ENCODE data around the gene OVAAL. TPM values are rescaled to one million over a fixed set of nuclear protein-coding genes. Genes with fewer than 3 reads are reported as not detected.

OVAAL gene
- total RNA-seq, 1 donor from 2014 or later, result not detected

DNA sequence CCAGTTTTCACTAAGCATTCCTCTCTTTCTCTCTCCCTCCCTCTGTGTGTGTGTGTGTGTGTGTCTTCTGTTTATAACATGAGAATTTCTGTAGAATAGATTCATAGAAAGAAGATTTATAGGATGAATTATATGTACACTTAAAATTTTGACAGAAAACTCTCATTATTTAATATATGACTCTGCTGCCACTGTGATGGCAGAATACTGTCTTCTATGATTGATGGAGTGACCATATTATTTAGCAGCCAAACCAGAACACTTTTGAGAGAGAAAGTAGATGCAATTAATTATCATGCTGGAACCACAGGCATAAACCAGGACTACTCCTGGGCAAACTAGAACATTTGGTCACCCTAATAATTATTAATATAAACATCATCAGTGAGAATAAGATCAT is 38.8 kb downstream of the OVAAL start:
- Histone ChIP-seq H3K4me1 (ENCODE audit: control insufficient read depth in 3 of 3, insufficient read depth in 3 of 3, low read length in 3 of 3) (no peaks in the 10 kb centered on the region), H3K4me3 (ENCODE audit: low read length in 3 of 3) (no peak overlapping the region), H3K27me3 (ENCODE audit: control insufficient read depth in 3 of 3, insufficient read depth in 3 of 3, low read length in 3 of 3) (no peaks in the 10 kb centered on the region), H3K27ac (ENCODE audit: low read depth, low read length) (no peak overlapping the region), H3K36me3 (ENCODE audit: control insufficient read depth in 3 of 3, insufficient read depth in 3 of 3, low read length in 3 of 3) (no peaks in the 10 kb centered on the region), H3K9ac (ENCODE audit: low read depth in 1 of 3, low read length in 3 of 3) (no peak overlapping the region), H3K9me3 (ENCODE audit: control insufficient read depth in 3 of 3, low read length in 3 of 3) (no peaks in the 10 kb centered on the region)

DNA sequence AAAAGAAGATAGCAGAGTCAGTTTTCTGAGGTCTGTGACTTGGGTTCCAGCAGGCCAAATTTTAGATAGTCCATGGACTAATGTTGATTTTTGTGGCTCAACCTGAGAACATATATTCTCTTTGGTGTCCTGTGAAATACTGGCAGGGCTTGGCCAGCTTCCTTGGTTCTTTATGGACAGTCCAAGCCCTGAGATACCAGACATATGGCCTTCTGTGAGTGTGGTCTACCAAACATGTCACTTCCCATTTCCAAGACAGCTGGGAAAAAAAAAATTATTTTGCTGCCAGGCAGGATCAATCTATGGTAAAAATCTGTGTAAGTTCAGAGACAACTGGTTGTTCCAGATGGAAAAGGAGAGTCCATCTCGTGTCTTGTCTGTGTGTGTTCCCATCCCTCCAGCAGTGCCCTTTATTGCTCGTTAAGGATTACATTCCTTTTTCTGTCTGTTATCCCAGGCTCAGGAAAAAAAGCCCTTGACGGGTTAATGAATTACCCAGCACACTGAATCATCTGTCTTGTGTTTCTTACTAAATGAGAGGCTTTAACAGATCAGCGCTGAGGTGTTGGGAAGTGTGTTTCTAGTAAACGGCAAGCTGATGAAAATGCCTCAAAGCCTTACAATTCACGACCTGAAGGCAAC is 39.7 kb downstream of the OVAAL start:
- no peaks in the 10 kb centered on the region for H3K9me3 ChIP-seq (ENCODE audit: control insufficient read depth in 3 of 3, low read length in 3 of 3)
- H3K27me3 ChIP-seq (ENCODE audit: control insufficient read depth in 3 of 3, insufficient read depth in 3 of 3, low read length in 3 of 3), result no peaks in the 10 kb centered on the region
- H3K4me3 ChIP-seq (ENCODE audit: low read length in 3 of 3), result no peak overlapping the region
- no peak overlapping the region for H3K27ac ChIP-seq (ENCODE audit: low read depth, low read length)
- H3K36me3 ChIP-seq (ENCODE audit: control insufficient read depth in 3 of 3, insufficient read depth in 3 of 3, low read length in 3 of 3), result no peaks in the 10 kb centered on the region
- no peaks in the 10 kb centered on the region for H3K4me1 ChIP-seq (ENCODE audit: control insufficient read depth in 3 of 3, insufficient read depth in 3 of 3, low read length in 3 of 3)
- H3K9ac ChIP-seq (ENCODE audit: low read depth in 1 of 3, low read length in 3 of 3), result no peak overlapping the region

DNA sequence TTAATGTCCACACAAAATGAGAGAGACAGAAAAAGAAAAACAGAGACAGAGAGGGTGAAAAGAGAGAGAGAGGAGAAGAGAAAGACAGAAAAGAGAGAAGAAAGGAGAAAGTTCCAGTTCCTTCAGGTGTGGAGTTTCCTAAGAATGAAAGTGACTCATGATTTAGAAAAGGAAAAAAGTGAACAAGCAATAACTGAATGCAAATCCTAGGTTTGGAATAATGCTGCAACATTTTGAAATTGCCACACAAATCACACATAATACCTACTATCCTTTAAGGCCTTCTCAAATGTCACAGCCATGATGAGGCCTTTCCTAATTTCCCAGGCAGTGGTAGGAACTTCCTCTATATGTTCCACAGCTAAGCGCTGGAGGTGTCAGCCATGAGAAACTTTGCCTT is 41.6 kb downstream of the OVAAL start:
- Histone ChIP-seq H3K9me3 (ENCODE audit: control insufficient read depth in 3 of 3, low read length in 3 of 3) (no peaks in the 10 kb centered on the region), H3K9ac (ENCODE audit: low read depth in 1 of 3, low read length in 3 of 3) (no peak overlapping the region), H3K36me3 (ENCODE audit: control insufficient read depth in 3 of 3, insufficient read depth in 3 of 3, low read length in 3 of 3) (no peaks in the 10 kb centered on the region), H3K27ac (ENCODE audit: low read depth, low read length) (no peak overlapping the region), H3K4me1 (ENCODE audit: control insufficient read depth in 3 of 3, insufficient read depth in 3 of 3, low read length in 3 of 3) (no peaks in the 10 kb centered on the region), H3K27me3 (ENCODE audit: control insufficient read depth in 3 of 3, insufficient read depth in 3 of 3, low read length in 3 of 3) (no peaks in the 10 kb centered on the region), H3K4me3 (ENCODE audit: low read length in 3 of 3) (no peak overlapping the region)

DNA sequence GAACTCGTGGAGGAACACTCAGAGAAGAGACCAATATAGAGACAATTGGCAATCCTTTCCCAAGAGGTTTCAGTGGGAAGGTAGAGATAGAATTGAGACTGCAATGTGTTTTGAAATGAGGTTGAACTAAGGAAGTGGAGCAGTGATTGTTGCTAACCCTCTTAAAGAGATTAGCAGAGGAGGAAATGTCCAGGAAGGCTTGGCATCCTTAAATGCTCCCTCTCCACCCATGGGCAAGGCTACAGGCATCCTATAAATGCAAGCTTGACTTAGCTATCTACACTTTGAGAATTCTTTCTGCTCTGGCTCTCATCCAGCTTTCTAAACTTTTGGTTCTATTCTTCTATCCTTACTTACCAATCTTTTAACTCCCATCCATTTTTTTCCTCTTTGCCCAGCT is 42.7 kb downstream of the OVAAL start:
- Histone ChIP-seq H3K9me3 (ENCODE audit: control insufficient read depth in 3 of 3, low read length in 3 of 3) (no peaks in the 10 kb centered on the region), H3K9ac (ENCODE audit: low read depth in 1 of 3, low read length in 3 of 3) (no peak overlapping the region), H3K36me3 (ENCODE audit: control insufficient read depth in 3 of 3, insufficient read depth in 3 of 3, low read length in 3 of 3) (no peaks in the 10 kb centered on the region), H3K27ac (ENCODE audit: low read depth, low read length) (no peak overlapping the region), H3K4me1 (ENCODE audit: control insufficient read depth in 3 of 3, insufficient read depth in 3 of 3, low read length in 3 of 3) (no peaks in the 10 kb centered on the region), H3K27me3 (ENCODE audit: control insufficient read depth in 3 of 3, insufficient read depth in 3 of 3, low read length in 3 of 3) (no peaks in the 10 kb centered on the region), H3K4me3 (ENCODE audit: low read length in 3 of 3) (no peak overlapping the region)

DNA sequence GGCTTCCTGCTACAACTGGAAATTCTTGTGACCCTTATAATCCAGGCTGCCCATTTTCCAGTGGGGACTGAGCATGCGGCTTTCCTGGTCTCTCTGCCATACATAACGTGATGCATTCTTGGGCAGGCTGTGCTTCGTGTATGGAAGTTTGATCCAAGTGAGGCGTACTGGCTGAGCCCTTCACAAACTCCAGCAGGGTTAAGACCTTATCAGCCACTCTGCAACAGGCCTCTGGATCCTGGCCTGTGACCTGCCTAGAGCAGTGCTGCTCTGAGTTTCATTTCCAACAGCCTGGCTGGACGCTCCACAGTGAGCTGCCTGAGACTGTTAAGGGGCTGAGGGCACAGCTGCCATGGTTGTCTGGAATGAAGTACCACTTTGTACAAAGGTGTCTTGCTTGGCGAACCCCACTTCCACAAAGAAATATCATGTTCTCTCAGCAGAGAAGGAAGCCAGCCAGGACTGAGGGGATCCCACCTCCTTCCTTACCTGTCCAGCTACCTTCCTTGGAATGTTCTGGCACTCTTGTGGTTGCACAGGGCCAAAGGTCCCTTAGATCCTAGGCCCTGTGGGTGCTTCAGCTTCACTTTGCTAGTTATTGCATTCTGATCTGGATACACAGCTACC is 44.6 kb downstream of the OVAAL start:
- Histone ChIP-seq H3K9me3 (ENCODE audit: control insufficient read depth in 3 of 3, low read length in 3 of 3) (no peaks in the 10 kb centered on the region), H3K4me3 (ENCODE audit: low read length in 3 of 3) (no peak overlapping the region)

DNA sequence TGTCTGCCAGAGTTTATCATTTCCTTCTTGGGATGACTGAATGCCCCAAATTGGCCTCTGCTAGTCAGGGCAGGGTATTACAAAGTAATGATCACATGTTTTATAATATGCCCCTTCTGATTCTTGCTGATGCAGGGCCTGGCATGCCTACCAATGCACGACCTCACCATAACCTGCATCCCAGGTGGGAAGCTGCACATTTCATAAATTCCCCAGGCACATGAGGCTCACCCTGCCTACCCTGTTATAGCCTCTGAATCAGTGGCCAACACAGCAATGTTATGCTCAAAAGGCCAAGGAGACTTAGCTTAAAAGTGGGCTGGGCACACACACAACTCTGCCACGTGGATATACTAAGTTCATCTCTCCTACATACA is 45.1 kb downstream of the OVAAL start:
- H3K27me3 ChIP-seq (ENCODE audit: control insufficient read depth in 3 of 3, insufficient read depth in 3 of 3, low read length in 3 of 3), result no peaks in the 10 kb centered on the region
- H3K9ac ChIP-seq (ENCODE audit: low read depth in 1 of 3, low read length in 3 of 3), result no peak overlapping the region
- H3K9me3 ChIP-seq (ENCODE audit: control insufficient read depth in 3 of 3, low read length in 3 of 3), result no peaks in the 10 kb centered on the region
- H3K4me1 ChIP-seq (ENCODE audit: control insufficient read depth in 3 of 3, insufficient read depth in 3 of 3, low read length in 3 of 3), result no peaks in the 10 kb centered on the region
- no peaks in the 10 kb centered on the region for H3K36me3 ChIP-seq (ENCODE audit: control insufficient read depth in 3 of 3, insufficient read depth in 3 of 3, low read length in 3 of 3)
- no peak overlapping the region for H3K27ac ChIP-seq (ENCODE audit: low read depth, low read length)
- no peak overlapping the region for H3K4me3 ChIP-seq (ENCODE audit: low read length in 3 of 3)

More for the DNA sequence above, 44.6 kb downstream of the OVAAL start:
- Histone ChIP-seq H3K27ac (ENCODE audit: low read depth, low read length) (no peak overlapping the region), H3K36me3 (ENCODE audit: control insufficient read depth in 3 of 3, insufficient read depth in 3 of 3, low read length in 3 of 3) (no peaks in the 10 kb centered on the region), H3K4me1 (ENCODE audit: control insufficient read depth in 3 of 3, insufficient read depth in 3 of 3, low read length in 3 of 3) (no peaks in the 10 kb centered on the region), H3K27me3 (ENCODE audit: control insufficient read depth in 3 of 3, insufficient read depth in 3 of 3, low read length in 3 of 3) (no peaks in the 10 kb centered on the region), H3K9ac (ENCODE audit: low read depth in 1 of 3, low read length in 3 of 3) (no peak overlapping the region)

DNA sequence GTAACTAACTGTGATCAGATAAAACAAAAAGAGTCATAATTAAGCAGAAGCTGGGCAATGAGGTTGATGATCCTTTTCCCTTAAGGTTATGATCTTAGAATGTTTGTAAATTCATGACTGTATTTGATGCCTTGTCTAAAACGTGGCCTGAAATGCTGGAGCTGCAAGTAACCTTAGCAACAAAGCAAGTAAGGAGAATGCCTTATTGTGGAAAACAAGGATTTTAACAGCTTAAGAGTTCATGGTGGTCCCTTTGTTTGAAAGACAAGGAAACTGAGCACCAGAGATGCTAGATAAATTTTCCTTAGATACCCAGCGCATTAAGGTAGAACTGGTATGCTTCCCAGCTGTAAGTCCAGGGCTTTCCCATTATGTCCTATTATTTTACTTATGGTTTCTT is 47.4 kb downstream of the OVAAL start:
- Histone ChIP-seq H3K36me3 (ENCODE audit: control insufficient read depth in 3 of 3, insufficient read depth in 3 of 3, low read length in 3 of 3) (no peaks in the 10 kb centered on the region), H3K27me3 (ENCODE audit: control insufficient read depth in 3 of 3, insufficient read depth in 3 of 3, low read length in 3 of 3) (no peaks in the 10 kb centered on the region), H3K27ac (ENCODE audit: low read depth, low read length) (no peak overlapping the region), H3K9ac (ENCODE audit: low read depth in 1 of 3, low read length in 3 of 3) (no peak overlapping the region), H3K4me1 (ENCODE audit: control insufficient read depth in 3 of 3, insufficient read depth in 3 of 3, low read length in 3 of 3) (peaks cover 4 to 13% (median 11%) of the 10 kb centered on the region in 3 donors), H3K9me3 (ENCODE audit: control insufficient read depth in 3 of 3, low read length in 3 of 3) (no peaks in the 10 kb centered on the region), H3K4me3 (ENCODE audit: low read length in 3 of 3) (no peak overlapping the region)

DNA sequence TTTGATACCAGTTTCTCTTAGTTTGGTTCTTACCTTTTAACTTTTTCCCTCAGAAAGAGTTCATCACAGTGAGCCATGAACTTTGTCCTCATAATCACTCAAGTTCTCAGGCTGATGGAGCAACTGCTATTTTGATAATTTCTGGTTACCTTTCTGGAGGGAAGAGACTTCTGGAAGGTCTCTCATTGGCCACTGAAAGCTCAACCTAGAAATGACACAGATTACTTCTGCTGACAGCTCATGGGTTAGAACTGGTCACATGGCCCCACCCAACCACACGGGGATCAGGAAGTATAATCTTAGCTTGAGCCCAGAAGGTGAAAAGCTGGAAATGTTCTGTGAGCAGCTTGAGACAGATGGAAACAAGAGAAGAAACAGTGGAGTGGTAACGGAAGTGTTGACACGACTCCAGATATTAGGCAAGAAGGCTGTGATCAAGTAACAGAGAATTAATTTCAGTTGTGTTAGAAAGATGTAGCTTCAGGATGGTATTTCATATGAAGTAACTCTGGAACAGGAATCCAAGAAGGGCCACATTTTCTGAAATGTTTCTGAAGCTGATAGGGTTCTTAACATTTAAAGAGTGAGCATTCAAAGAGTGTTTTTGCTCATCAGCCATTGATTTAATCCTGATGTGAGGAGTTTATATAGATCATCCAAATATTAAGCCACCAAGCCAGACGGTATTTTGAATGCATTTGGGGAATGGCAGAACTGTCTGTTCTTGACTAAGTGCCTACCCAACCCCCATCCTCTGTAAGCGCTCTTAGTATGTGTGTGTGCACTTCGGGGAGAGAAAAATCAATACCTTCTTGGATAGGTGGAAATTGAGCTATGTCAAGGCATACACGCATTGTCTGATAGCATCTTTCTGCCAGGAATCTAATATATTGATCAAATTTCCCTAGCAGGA is 51.1 kb downstream of the OVAAL start:
- Histone ChIP-seq H3K36me3 (ENCODE audit: control insufficient read depth in 3 of 3, insufficient read depth in 3 of 3, low read length in 3 of 3) (no peaks in the 10 kb centered on the region), H3K27ac (ENCODE audit: low read depth, low read length) (peak overlapping the region; percentile 34), H3K9ac (ENCODE audit: low read depth in 1 of 3, low read length in 3 of 3) (no peak overlapping the region), H3K4me1 (ENCODE audit: control insufficient read depth in 3 of 3, insufficient read depth in 3 of 3, low read length in 3 of 3) (peaks cover 7 to 14% (median 13%) of the 10 kb centered on the region in 3 donors), H3K9me3 (ENCODE audit: control insufficient read depth in 3 of 3, low read length in 3 of 3) (no peaks in the 10 kb centered on the region), H3K27me3 (ENCODE audit: control insufficient read depth in 3 of 3, insufficient read depth in 3 of 3, low read length in 3 of 3) (no peaks in the 10 kb centered on the region), H3K4me3 (ENCODE audit: low read length in 3 of 3) (peak overlapping the region in 2 of 3 donors; percentile 2 to 17)

DNA sequence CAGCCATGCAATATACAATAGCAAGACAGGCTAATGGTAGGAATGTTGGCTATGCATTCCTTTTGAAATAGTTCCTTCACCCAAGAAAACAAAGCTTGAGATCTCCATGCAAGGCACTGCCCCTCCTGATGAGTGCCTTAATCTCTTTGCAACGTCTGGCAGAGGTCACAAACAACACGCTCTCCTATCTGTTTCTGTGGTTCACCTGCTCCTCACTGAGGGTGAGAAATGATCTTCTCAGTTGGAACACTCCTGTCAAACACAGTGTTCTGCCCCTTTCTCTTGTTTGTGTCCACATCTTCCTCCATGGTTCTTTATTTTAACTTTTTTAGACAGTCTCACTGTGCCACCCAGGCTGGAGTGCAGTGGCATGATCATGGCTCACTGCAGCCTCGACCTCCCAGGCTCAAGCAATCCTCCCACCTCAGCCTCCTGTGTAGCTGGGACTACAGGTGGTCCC is 51.8 kb downstream of the OVAAL start:
- H3K27me3 ChIP-seq (ENCODE audit: control insufficient read depth in 3 of 3, insufficient read depth in 3 of 3, low read length in 3 of 3), result no peaks in the 10 kb centered on the region
- peaks cover 7 to 14% (median 13%) of the 10 kb centered on the region in 3 donors for H3K4me1 ChIP-seq (ENCODE audit: control insufficient read depth in 3 of 3, insufficient read depth in 3 of 3, low read length in 3 of 3)
- H3K27ac ChIP-seq (ENCODE audit: low read depth, low read length), result peak overlapping the region; percentile 60

More for the DNA sequence above, 51.8 kb downstream of the OVAAL start:
- Histone ChIP-seq H3K9me3 (ENCODE audit: control insufficient read depth in 3 of 3, low read length in 3 of 3) (no peaks in the 10 kb centered on the region), H3K9ac (ENCODE audit: low read depth in 1 of 3, low read length in 3 of 3) (no peak overlapping the region), H3K36me3 (ENCODE audit: control insufficient read depth in 3 of 3, insufficient read depth in 3 of 3, low read length in 3 of 3) (no peaks in the 10 kb centered on the region), H3K4me3 (ENCODE audit: low read length in 3 of 3) (no peak overlapping the region)
